Left forelimb (tissue), 1 donor: ENCODE data around the gene F11R.
"Not testable (repeated sequence)": the region's sequence is repeated elsewhere in the genome, so short reads cannot be mapped to it uniquely, and the experiment has no call there.

ENCODE experiments used
- DNase-seq: peaks from one replicate; pipeline ENCODE4 v3.0.0-alpha.2; 2018; ENCODE audit warnings: low spot score

F11R gene

DNA sequence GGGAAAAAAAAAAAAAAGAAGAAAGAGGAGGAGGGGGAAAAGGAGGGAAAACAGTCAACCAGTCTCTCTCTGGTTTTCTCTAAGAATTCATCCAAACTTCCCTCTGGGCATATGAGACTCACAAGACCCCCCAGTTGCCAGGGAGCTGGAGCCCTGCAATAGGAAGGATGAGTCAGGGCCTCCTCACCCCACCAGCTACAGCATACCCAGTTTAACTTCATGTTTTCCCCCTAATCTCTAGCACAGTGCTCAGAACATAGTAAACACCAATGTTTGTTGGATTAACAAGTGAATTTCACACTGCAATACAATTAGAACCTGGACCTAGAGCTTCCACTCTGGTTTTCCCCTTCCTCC is 7.8 kb downstream of the F11R start:
- DNase-seq: no peak

DNA sequence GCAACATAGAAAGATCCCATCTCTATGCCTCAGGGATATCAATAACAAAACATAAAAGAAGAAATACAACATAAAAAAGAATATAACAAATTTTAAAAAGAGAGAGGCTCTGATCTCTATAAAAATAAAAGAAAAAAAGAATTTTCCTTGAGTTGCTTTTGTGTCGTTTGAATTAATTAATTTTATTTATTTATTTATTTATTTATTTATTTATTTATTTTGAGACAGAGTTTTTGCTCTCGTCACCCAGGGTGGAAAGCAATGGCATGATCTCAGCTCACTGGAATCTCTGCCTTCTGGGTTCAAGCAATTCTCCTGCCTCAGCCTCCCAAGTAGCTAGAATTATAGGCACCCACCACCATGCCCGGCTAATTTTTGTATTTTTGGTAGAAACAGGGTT is 8.5 kb downstream of the F11R start:
- no peak for DNase-seq

DNA sequence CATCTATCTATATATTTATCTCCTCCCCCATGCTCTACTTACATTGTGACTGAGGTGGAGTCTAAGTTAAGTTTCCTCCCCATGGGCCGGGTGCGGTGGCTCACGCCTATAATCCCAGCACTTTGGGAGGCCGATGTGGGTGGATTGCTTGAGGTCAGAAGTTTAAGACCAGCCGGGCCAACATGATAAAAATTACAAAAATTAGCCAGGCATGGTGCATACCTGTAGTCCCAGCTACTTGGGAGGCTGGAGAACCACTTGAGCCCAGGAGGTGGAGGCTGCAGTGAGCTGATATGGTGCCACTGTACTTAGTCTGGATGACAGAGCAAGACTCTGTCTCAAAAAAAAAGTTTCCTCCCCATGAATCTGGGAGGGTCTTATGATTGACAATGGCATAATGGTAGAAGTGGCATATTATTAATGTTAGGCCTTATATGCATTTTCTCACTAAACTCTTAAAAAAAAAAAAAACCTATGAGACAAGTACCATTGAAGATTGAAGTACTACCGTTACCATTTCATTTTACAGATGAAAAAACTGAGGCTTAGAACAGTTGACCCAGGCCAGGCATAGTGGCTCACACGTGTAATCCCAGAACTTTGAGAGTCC is 11.2 kb downstream of the F11R start:
- no peak for DNase-seq

DNA sequence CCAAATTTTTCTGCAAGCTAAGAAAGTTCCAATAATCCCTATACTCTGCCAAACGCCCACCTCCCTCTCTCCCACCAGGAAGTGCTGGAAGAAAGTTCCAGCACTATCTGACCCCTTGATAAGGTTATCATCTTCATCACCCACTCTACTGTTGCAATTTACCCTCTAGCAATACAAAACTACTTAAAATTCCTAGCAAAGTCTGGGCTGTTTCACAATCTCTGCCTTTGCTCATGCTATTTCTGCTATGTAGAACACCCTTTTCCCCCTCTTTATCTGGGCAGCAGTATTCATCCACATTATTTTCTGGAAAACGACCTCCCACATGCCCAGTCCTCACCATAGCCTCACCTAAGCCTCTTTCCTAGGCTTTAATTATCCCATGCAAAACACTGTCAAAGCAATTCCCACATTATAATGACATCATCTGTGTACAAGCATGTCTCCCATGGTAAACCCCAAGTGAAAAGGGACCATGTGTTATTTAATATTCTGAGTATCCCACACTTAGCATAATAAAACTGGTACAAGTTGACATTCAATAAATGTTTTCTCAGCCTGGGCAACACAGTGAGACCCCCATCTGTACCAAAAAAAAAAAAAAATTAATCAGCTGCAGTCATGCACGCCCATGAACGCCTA is 12.0 kb downstream of the F11R start:
- DNase-seq: no peak

DNA sequence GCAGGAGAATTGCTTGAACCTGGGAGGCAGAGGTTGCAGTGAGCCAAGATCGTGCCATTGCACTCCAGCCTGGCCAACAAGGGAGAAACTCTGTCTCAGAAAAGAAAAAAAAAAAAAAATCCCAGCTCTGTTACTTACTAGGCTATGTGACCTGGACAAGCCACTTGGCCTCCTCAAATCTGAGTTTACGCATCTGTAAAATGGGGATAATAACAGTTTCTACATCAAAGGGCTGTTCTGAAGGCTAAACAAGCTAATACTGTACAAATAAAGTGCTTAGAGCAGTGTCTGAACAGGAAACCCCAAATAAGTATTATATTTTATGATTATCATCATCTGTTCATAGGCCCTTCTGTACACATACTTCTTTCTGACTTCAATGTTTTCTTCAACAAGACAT is 13.6 kb downstream of the F11R start:
- DNase-seq: no peak

DNA sequence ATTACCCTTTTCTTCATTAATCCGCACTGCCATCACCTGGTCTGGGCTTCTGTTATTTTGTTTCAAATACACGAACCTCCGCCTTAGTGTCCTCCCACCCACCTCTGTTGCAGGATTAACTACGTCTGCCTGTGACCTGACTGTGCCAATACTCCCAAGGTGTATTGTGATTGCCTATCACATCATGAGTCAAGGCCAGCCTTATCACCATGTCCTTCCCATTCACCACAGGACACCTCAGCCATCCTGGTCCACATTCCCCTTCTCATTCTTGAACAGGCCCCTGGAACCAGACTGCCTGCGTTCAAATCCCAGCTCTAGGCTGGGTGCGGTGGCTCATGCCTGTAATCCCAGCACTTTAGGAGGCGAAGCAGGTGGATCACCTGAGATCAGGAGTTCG is 14.4 kb downstream of the F11R start:
- no peak for DNase-seq

DNA sequence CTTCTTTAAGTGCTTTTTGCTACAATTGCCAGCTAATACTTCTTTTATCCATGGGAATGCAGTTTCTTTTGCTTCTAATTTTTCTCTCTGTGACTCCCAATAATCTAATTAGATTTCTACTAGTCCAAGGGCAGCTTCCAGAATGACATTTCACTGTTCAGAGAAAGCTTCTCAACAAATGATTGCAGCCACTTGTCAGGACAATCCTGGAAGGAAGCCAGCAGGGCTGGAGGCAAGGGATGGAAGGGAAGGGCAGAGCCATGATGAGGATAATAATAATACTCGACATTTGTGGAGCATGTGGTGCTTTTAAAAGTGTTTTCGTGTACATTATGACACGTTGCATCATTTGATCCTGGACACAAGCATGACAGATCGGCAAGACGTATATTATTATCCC is 19.4 kb downstream of the F11R start:
- DNase-seq: no peak

DNA sequence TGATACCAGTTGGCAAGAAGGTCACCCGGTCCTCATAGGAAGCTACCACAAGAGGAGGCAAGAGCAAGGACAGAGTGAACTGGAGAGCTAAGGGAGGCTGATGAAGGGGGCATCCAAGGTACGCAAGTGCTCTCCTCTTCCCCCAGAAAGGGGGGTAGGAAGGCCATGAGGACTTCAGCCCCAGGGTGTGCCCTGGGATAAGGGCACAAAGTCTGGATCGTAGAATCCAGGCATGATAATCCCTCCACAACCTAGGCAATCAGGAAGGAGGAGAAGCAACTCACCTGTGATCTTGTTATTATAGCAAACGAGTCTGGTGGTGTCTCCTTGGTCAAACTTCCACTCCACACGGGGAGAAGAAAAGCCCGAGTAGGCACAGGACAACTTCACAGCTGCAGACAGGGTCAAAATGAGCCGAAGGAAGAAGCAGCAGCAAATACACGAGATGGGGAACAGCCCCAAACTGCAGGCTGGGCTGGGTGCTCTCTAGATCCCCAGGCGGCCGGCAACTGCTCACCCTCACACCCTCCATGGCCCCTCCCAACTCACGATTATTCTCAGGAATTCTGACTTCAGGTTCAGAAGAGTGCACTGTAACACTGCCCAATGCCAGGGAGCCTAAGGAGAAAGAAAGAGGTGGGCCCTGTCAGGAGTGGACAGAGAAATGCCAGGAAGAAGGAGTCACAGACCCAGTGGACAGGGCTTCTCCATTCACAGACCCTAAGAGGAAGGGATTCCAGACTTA is 20.0 kb downstream of the F11R start:
- no peak for DNase-seq

DNA sequence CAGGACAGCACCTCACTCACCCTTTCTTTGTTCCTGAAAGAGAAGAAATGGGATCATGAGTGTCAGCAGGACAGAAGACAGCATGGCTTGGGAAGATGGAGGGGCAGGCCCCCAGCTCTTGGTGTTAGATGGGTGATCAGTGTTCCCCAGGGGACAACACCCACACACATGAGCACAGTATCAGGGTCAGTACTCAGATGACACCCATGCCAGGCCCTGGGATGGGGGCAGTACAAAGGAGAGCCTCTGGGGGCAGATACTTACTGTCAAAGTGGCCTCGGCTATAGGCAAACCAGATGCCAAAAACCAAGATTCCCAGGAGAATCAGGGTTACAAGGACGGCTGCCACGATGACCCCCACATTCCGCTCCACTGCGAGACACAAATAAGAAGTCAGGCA is 21.6 kb downstream of the F11R start:
- no peak for DNase-seq

DNA sequence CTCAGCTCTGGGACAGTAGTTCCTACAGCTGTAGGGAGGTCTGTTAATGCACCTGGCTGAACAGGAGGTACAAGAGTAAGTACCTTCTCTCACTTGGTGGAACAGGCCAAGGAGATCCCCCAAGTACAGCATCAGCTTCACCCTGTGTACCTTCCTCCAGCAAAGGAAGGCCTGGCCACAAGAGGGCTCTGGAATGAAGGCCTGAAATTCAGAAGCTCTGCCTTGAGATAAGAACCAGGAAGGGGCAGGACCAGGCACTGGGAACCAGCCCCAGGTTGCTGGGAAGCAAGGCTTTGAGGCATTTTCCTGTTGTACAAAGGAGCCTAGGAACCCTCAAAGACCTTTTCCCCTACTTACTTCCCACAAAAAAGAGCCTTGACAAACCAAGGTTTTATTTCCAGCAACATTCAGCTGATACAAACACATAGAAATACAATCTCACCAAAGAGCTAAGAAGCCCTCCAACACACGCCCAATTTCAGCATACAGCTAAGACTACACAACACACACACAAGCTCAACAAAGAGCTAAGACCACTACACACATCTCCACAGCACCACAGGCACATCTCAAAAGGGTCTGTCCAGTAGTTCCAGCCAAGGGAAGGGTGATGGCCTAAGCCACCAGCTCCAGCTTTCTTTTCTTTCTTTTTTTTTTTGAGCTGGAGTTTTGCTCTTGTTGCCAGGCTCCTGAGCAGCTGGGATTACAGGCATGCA is 23.5 kb downstream of the F11R start:
- DNase-seq: no peak

DNA sequence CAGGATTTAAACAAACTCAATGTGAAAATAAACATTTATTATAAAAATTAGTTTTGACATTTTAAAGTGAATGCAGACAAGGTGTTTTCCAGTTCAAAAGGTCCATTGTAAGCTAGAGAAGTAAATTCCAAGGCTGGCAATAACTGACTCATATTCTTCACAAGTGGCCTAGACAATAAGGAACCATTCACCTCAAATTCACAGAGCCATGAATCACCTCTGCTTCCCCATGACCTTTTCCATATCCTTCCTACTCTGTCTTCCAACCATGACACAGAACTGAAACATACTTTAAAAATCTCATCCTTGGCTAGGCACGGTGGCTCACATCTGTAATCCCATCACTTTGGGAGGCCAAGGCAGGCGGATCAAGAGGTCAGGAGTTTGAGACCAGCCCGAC is 24.8 kb downstream of the F11R start:
- no peak for DNase-seq

DNA sequence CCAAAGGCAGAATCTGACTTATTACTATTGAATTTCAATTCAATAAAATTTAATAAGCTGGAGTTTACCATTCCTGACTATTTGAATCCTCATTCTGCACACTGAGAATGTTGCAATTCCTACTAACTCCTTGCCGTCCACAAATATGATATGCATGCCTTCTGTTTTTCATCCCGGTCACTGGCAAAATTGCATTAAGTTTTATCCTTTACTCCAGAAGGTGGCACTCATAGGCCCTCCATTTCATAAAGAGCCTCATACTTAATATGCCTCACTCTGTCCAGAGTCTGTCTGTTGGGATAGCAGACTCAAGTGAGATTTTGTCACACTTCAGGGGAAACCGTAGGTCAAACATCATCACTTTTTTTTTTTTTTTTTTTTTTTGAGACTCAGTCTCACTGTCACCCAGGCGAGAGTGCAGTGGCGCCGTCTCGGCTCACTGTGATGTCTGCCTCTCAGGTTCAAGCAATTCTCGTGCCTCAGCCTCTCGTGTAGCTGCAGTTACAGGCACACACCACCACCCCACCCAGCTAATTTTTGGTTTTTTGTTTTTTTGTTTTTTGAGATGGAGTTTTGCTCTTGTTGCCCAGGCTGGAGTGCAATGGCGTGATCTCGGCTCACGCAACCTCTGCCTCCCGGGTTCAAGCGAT is 27.3 kb downstream of the F11R start:
- DNase-seq: no peak

DNA sequence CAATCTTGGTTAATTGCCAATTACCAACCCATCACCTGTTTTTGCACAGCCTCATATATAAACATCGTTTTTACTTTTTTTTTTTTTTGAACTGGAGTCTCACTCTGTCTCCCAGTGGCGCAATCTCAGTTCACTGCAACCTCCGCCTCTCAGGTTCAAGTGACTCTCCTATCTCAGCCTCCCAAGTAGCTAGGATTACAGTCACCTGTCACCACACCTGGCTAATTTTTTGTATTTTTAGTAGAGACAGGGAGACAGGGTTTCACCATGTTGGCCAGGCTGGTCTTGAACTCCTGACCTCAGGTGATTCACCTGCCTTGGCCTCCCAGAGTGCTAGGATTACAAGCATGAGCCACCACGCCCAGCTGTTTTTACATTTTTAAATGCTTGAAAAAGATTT is 28.9 kb downstream of the F11R start:
- not testable (repeated sequence) for DNase-seq

DNA sequence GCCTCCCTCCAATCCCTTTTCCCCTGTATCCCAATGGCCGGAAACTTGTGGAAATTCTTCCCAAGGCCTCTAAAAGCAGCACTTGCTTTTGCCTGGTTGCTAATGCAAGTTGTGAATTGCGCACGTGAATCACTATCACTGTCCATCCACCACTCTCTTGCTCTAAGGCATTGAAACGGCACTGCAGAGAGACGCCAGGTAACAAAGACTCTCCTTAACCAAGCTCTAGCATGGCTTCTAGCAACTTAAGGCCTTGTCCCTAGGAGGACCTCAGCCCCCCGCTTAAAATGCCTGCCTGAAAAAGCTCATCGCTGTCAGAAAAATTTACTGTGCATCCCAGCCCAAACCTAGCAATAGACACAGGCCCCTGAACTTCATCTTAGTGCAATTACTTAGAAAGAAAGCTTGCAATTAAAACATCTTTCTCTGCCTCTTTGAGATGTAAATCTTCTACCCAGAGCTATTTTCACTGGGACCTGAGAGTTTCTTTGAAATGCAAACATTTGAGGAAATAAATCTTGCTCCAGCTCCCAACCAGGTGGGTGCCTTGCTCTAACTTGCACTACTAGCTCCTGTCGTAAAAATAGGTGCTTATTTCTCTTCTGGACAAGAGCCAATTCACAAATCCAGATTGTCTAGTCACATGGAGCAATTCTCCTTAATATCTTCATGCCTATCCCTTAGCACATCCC is 33.4 kb downstream of the F11R start:
- no peak for DNase-seq

DNA sequence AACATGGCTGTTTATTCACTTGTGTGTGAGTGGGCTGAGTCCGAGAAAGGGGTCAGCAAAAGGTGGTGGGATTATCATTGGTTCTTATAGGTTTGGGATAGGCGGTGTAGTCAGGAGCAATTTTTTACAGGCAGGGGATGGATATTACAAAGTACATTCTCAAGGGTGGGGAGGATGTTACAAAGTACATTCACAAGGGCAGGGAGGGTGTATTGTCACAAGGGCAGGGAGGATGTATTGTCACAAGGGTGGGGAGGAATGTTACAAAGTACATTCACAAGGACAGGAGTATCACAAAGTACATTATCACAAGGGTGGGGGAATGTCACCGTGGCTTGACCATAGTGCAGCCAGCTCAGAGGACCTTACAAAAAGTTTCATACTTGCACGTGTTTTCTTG is 35.2 kb downstream of the F11R start:
- DNase-seq: no peak

DNA sequence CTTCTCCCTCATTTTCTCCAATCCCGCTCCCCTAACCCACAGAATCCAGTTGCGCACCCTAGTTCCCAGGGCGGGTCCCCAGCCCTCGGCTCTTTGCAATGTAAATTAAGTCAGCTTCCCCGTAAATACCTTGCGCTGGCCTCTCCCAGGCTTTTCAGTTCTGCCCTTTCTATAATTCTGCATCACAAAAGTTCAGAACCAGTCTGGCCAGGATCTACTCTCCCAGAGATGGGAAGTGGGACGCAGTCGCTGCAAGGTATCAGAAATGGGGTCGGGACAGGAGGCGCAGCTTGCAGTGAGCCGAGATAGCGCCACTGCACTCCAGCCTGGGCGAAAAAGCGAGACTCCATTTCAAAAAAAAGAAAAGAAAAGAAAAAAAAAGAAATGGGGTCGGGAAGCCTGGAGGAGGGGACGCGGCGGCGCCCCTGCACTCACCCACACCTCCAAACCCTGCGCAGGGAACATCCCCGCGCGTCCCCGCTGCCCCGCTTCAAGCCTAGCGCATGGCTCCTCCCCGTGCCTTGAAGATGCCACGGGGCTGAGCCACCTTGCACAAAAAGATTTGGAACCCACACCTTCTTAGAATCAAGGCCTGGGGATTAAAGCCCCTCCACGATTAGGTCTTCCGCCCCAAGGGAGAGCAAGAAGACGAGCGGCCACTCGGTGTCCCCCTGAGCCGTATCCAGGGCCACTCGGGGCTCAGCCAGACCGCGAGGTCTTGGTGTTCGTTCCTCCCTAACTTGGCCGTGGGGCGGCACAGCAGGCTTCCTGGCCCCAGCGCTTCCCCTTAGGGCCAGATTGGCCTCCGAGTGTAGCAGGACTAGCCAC is 39.2 kb downstream of the F11R start:
- no peak for DNase-seq

DNA sequence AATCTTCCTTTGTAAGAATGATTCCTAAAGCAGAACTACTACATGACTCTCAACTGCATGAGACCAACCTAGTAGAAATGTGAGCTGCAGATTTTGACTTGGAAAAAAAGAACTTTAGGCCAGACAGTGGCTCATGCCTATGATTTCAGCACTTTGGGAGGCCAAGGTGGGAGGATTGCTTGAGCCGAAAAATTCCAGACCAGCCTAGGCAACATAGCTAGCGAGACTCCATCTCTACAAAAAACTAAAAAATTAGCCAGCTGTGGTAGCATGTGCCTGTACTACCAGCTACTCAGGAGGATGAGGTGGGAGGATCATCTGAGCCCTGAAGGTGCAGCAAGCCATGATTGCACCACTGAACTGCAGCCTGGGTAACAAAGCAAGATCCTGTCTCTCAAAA is 41.7 kb downstream of the F11R start:
- DNase-seq: no peak

DNA sequence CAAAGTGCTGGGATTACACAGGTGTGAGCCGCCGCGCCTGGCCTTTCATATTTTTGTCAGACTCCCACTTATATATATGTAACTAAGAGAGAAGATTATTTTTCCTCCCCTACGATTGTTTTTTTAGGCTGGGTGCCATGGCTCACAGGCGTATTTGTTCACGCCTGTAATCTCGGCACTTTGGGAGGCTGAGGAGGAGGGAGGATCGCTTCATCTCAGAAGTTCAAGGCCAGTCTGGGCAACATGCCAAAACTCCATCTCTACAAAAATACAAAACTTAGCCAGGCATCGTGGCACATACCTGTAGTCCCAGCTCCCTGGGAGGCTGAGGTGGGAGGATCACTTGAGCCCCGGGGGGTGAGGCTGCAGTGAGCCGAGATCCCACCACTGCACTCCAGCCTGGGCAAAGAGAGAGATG is 42.4 kb downstream of the F11R start:
- DNase-seq: no peak

DNA sequence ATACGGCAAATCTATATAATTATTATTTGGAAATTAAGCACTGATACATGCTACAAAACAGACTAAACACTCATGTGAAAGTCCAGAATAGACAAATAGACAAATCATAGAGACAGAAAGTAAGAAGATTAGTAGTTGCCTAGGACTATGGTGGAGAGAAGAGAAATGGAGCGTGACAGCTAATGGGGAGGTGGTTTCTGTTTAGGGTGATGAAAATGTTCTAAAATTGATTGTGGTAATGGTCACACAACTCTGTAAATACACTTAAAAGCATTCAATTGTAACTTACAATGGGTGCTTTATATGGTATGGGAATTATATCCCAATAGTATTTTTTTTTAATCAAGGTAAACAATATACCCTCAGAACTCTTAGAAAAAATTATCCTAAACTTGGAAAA is 45.9 kb downstream of the F11R start:
- no peak for DNase-seq

DNA sequence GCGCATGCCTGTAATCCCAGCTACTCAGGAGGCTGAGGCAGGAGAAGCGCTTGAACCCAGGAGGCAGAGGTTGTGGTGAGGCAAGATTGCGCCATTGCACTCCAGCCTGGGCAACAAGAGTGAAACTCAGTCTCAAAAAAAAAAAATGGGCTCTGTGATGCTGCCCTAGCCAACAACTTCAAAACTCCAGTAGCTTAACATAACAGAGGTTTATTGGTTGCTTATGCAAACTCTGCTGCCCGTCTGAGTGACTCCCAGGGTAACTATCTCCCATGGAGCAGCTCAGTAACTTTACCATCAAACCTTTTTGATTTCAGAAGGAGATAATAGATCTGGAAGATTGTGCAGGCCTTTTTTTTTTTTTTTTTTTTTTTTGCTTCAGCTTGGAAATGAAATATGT is 47.5 kb downstream of the F11R start:
- DNase-seq: no peak

DNA sequence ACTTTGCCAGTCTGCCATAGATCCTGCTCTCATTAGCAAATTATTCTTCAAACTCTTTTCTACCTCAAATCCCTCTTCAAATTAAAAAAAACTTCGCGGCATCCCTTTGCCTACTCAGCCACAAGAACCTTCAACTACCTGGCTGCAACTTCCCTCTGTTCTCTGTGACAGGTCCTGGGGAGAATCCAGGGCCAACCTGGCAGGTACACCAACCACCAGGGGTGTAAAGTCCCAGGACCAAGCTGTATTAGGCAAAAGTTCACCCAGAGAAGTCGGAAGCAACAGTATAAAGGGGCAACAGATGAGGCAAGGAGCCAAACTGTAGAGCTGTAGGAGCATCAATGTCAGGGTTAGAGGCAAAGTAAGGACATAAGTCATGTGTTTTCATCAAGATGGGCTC is 48.0 kb downstream of the F11R start:
- DNase-seq: no peak
